Liver (tissue), 9 donors: ENCODE data around the gene PSMD1. TPM values are rescaled to one million over a fixed set of nuclear protein-coding genes. Genes with fewer than 3 reads are reported as not detected.

Experiments
- DNase-seq: peaks from one replicate; pipeline ENCODE4 v3.0.0-alpha.2; 2017; ENCODE audit warnings: low spot score
- H3K27ac ChIP-seq, 2 donors: one replicate each; pipeline ENCODE4 v1.7.0; 2013; ENCODE audit warnings: inconsistent platforms in 2 of 2, low read length in 2 of 2, control low read depth in 1 of 2, low read depth in 1 of 2, mild to moderate bottlenecking in 1 of 2
- H3K27me3 ChIP-seq, 4 donors: one replicate each; pipeline versions ENCODE4 v1.6.1 to v1.7.0; 2013; ENCODE audit warnings: low read length in 3 of 4, inconsistent platforms in 1 of 4, mild to moderate bottlenecking in 1 of 4, moderate library complexity in 1 of 4; ENCODE audit not compliant: control insufficient read depth in 4 of 4, insufficient read depth in 4 of 4
- H3K36me3 ChIP-seq, 4 donors: one replicate each; pipeline versions ENCODE4 v1.6.1 to v1.7.0; 2013; ENCODE audit warnings: low read length in 3 of 4, mild to moderate bottlenecking in 3 of 4, low read depth in 1 of 4, moderate library complexity in 1 of 4; ENCODE audit not compliant: control insufficient read depth in 4 of 4, insufficient read depth in 3 of 4
- H3K4me1 ChIP-seq, 4 donors: one replicate each; pipeline versions ENCODE4 v1.6.1 to v1.7.0; 2013; ENCODE audit warnings: low read length in 3 of 4, mild to moderate bottlenecking in 3 of 4, moderate library complexity in 1 of 4; ENCODE audit not compliant: control insufficient read depth in 4 of 4, insufficient read depth in 4 of 4
- H3K4me3 ChIP-seq, 3 donors: one replicate each; pipeline versions ENCODE4 v1.6.1 to v1.7.0; 2013; ENCODE audit warnings: low read length in 3 of 3, control low read depth in 1 of 3, low read depth in 1 of 3, mild to moderate bottlenecking in 1 of 3
- H3K9ac ChIP-seq, 2 donors: one replicate each; pipeline ENCODE4 v1.7.0; 2013; ENCODE audit warnings: low read length in 2 of 2, mild to moderate bottlenecking in 2 of 2, moderate library complexity in 2 of 2, control low read depth in 1 of 2, low read depth in 1 of 2
- H3K9me3 ChIP-seq, 4 donors: one replicate each; pipeline versions ENCODE4 v1.6.1 to v1.7.0; 2013; ENCODE audit warnings: low read length in 3 of 4; ENCODE audit not compliant: control insufficient read depth in 4 of 4
- ATF3 ChIP-seq: IDR thresholded peaks from 2 replicates; pipeline ENCODE4 v1.6.1; 2016; ENCODE audit warnings: antibody characterized with exemption
- CTCF ChIP-seq: fragments of 150-350 bp; IDR thresholded peaks from 2 replicates; pipeline ENCODE4 v1.5.1; 2017; ENCODE audit warnings: improper control_type of control experiment, low read depth, low read length; ENCODE audit not compliant: missing input control
- EGR1 ChIP-seq, 2 donors: IDR thresholded peaks; 2 replicates each; pipeline ENCODE4 v1.6.1; 2016 to 2018; ENCODE audit warnings: antibody characterized with exemption in 2 of 2, low read depth in 2 of 2
- FOXA1 ChIP-seq: IDR thresholded peaks from 2 replicates; pipeline ENCODE4 v1.6.1; 2016; ENCODE audit warnings: antibody characterized with exemption
- FOXA2 ChIP-seq: IDR thresholded peaks from 2 replicates; pipeline ENCODE4 v1.6.1; 2016; ENCODE audit warnings: antibody characterized with exemption
- HNF4A ChIP-seq, 2 donors: conservative IDR thresholded peaks; 2 replicates each; pipeline ENCODE4 v1.6.1; 2016; ENCODE audit warnings: antibody characterized with exemption in 2 of 2, mild to moderate bottlenecking in 2 of 2
- HNF4G ChIP-seq: IDR thresholded peaks from 2 replicates; pipeline ENCODE4 v1.6.1; 2016; ENCODE audit warnings: antibody characterized with exemption
- JUND ChIP-seq, 2 donors: IDR thresholded peaks; 2 replicates each; pipeline ENCODE4 v1.6.1; 2016; ENCODE audit warnings: antibody characterized with exemption in 2 of 2
- NR2F2 ChIP-seq: IDR thresholded peaks from 2 replicates; pipeline ENCODE4 v1.6.1; 2016; ENCODE audit warnings: antibody characterized with exemption
- RAD21 ChIP-seq, 2 donors: IDR thresholded peaks; 2 replicates each; pipeline ENCODE4 v1.6.1; 2016; ENCODE audit warnings: antibody characterized with exemption in 2 of 2, mild to moderate bottlenecking in 2 of 2
- REST ChIP-seq: IDR thresholded peaks from 2 replicates; pipeline ENCODE4 v1.6.1; 2016; ENCODE audit warnings: antibody characterized with exemption, mild to moderate bottlenecking
- RXRA ChIP-seq, 2 donors: IDR thresholded peaks; 2 replicates each; pipeline ENCODE4 v1.6.1; 2017 to 2018; ENCODE audit warnings: antibody characterized with exemption in 2 of 2, mild to moderate bottlenecking in 1 of 2
- SP1 ChIP-seq: IDR thresholded peaks from 2 replicates; pipeline ENCODE4 v1.6.1; 2018; ENCODE audit warnings: antibody characterized with exemption, mild to moderate bottlenecking
- TAF1 ChIP-seq: conservative IDR thresholded peaks from 2 replicates; pipeline ENCODE4 v1.6.1; 2016; ENCODE audit warnings: antibody characterized with exemption, mild to moderate bottlenecking
- YY1 ChIP-seq: IDR thresholded peaks from 2 replicates; pipeline ENCODE4 v1.6.1; 2016; ENCODE audit warnings: antibody characterized with exemption, mild to moderate bottlenecking
- ZBTB33 ChIP-seq: IDR thresholded peaks from 2 replicates; pipeline ENCODE4 v1.6.1; 2016; ENCODE audit warnings: antibody characterized with exemption
- WGBS: extraction: QIAGEN DNeasy Blood & Tissue Kit; methylation state at CpG from one replicate; pipeline ENCODE4 v1.1.7; 2013; 5-methylcytosine and 5-hydroxymethylcytosine counted together
- polyA plus RNA-seq, 2 donors: library from polyadenylated mRNA; stranded (reverse) in 1 of 2; unstranded in 1 of 2; fragments of 200-250 nt in 1 of 2; fragments of >200 nt in 1 of 2; fragmentation: Nextera tagmentation in 1 of 2; extraction: Ambion mirVana in 1 of 2; gene quantifications; one replicate each; pipeline versions ENCODE4 v1.2.1 to v1.2.3, GENCODE V29; 2013 to 2015
- total RNA-seq, 2 donors: library from RNA; depleted of rRNA; stranded (reverse); fragments of >200 nt; gene quantifications; one replicate each; pipeline ENCODE4 v1.2.3, GENCODE V29; 2014
- donor health status: healthy.
- donor health status: healthy.
- donor health status: healthy.
- donor health status: healthy.
- donor health status: healthy.

The PSMD1 gene
- total and polyA plus RNA-seq, 4 donors: 31.7 to 83.3 (median 68.1) TPM

GRCh38 chr2:231028889-231029288 is 27.8 kb upstream of the PSMD1 start:
- TF ChIP-seq ATF3 (no peak), NR2F2 (no peak), REST (no peak), HNF4A (conservative IDR thresholded peaks at IDR 0.05) (no peak), YY1 (no peak), JUND (IDR thresholded peaks at IDR 0.05) (no peak), EGR1 (IDR thresholded peaks at IDR 0.05; ENCODE audit: low read depth in 2 of 2) (no peak), FOXA1 (no peak), RXRA (IDR thresholded peaks at IDR 0.05) (no peak)
- Histone ChIP-seq H3K36me3 (no peaks in the 10 kb centered on the region), H3K9me3 (no peaks in the 10 kb centered on the region), H3K9ac (no peak overlapping the region), H3K4me1 (peaks cover 2 to 13% (median 10%) of the 10 kb centered on the region in 4 donors), H3K27me3 (no peaks in the 10 kb centered on the region), H3K4me3 (no peak overlapping the region), H3K27ac (no peak overlapping the region)
- no peak for DNase-seq

- Histone ChIP-seq H3K27ac (no peak overlapping the region), H3K9ac (no peak overlapping the region), H3K36me3 (no peaks in the 10 kb centered on the region), H3K9me3 (no peaks in the 10 kb centered on the region), H3K4me3 (no peak overlapping the region), H3K4me1 (peaks cover 2 to 17% (median 15%) of the 10 kb centered on the region in 4 donors), H3K27me3 (no peaks in the 10 kb centered on the region)
- DNase-seq: no peak
- no peak for TF ChIP-seq FOXA1
- no peak for TF ChIP-seq TAF1
- TF ChIP-seq CTCF: no peak
- TF ChIP-seq ZBTB33: no peak
- TF ChIP-seq SP1: no peak
- TF ChIP-seq YY1: no peak
- no peak for TF ChIP-seq RAD21 (IDR thresholded peaks at IDR 0.05)
- TF ChIP-seq FOXA2: no peak
- TF ChIP-seq NR2F2: no peak
- TF ChIP-seq ATF3: no peak
- no peak for TF ChIP-seq HNF4G
- TF ChIP-seq HNF4A (conservative IDR thresholded peaks at IDR 0.05): no peak
- WGBS: 96% methylated on average over 9 of the region's 9 CpGs
Measured at GRCh38 chr2:231029563-231029962, 27.1 kb upstream of the PSMD1 start.
